Esophagus muscularis mucosa (tissue), 4 donors: ENCODE data around the gene AKR1E2. TPM values are rescaled to one million over a fixed set of nuclear protein-coding genes. Genes with fewer than 3 reads are reported as not detected.

ENCODE experiments used
- DNase-seq: peaks from one replicate; pipeline ENCODE4 v3.0.0-alpha.2; 2017; ENCODE audit errors: extremely low spot score
- H3K27ac ChIP-seq, 4 donors: fragments of 200-600 bp; sonication (generic); replicated peaks in 1 of 4; 1 replicate in 3 of 4; 2 replicates in 1 of 4; pipeline ENCODE4 v1.5.1; 2016 to 2019; ENCODE audit warnings: mild to moderate bottlenecking in 1 of 4
- H3K27me3 ChIP-seq, 4 donors: fragments of 200-600 bp; sonication (generic); one replicate each; pipeline versions ENCODE4 v1.5.1 to v1.6.0; 2016 to 2019
- H3K36me3 ChIP-seq, 4 donors: fragments of 200-600 bp; sonication (generic); one replicate each; pipeline ENCODE4 v1.5.1; 2016 to 2019
- H3K4me1 ChIP-seq, 4 donors: fragments of 200-600 bp; sonication (generic); one replicate each; pipeline ENCODE4 v1.5.1; 2016 to 2019
- H3K4me3 ChIP-seq, 4 donors: fragments of 200-600 bp; sonication (generic); 1 replicate in 2 of 4; 2 replicates in 2 of 4; pipeline ENCODE4 v1.5.1; 2016 to 2019; ENCODE audit warnings: mild to moderate bottlenecking in 4 of 4, moderate library complexity in 1 of 4
- H3K9me3 ChIP-seq, 4 donors: fragments of 200-600 bp; sonication (generic); 1 replicate in 3 of 4; 2 replicates in 1 of 4; pipeline ENCODE4 v1.5.1; 2016 to 2019
- EP300 ChIP-seq: sonication (generic); formaldehyde crosslinking; IDR thresholded peaks from one replicate; pipeline ENCODE4 v1.6.1; 2017; ENCODE audit warnings: antibody characterized with exemption
- POLR2A ChIP-seq: fragments of 450-650 bp; IDR thresholded peaks from one replicate; pipeline ENCODE4 v1.6.1; 2017; ENCODE audit warnings: antibody characterized with exemption, moderate library complexity, mild to moderate bottlenecking, low read depth
- POLR2AphosphoS5 ChIP-seq, 2 donors: sonication (generic); formaldehyde crosslinking; IDR thresholded peaks; one replicate each; pipeline ENCODE4 v1.6.1; 2017; ENCODE audit warnings: antibody characterized with exemption in 2 of 2
- WGBS: methylation state at CpG from one replicate; pipeline ENCODE4 v1.1.5; 2018; 5-methylcytosine and 5-hydroxymethylcytosine counted together
- intact Hi-C: fragments of 100-400 bp; cut with DNase I; formaldehyde crosslinking; loops from one replicate; pipeline ENCODE4 v1.15.1; 2023
- total RNA-seq, 4 donors: library from RNA; depleted of rRNA; stranded (reverse); fragments of >200 nt; gene quantifications; one replicate each; pipeline versions ENCODE4 v1.1.0 to v1.2.1, GENCODE V29; 2016
- TF ChIP-seq, protein P1 (sequence below), 3 experiments: fragments of 200-600 bp in 2 of 3; fragments of 450-650 bp in 1 of 3; sonication (generic) in 2 of 3; IDR thresholded peaks; one replicate each; pipeline ENCODE4 v1.5.1; 2017 to 2019; ENCODE audit warnings: antibody characterized with exemption in 3 of 3, mild to moderate bottlenecking in 2 of 3, moderate library complexity in 1 of 3

Gene AKR1E2
- total RNA-seq, 4 donors from 2014 or later = 16.5 to 21.0 (median 18.0) TPM

DNA sequence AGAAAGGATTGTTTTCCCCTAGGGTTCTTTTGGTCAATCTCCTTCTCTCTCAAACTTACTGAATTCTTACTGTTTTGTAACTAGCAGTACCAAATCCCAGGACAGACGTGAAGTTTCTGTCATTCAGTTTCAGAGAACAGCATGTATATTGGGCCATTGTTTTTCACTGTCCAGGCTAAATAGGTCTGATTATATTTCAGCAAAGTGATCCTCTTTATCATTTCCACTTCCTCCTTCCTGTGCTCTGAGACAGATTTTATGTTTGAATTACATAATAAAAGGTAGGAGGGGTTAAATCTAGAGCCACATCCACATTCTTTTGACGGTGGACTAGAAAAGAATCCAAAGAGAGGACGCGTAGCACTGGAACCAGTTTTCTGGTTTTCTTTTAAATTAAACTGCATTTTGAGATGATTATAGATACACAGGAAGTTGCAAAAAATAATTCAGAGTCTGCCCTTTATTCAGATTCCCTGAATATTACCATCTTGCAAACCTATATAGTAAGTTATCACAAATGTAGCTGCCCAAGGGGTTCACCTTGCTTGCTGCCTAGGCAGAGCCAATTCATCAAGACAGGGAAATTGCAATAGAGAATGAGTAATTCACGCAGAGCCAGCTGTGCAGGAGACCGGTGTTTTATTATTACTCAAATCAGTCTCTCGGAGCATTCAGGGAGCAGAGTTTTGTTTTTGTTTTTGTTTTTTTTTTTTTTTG is 40.1 kb downstream of the AKR1E2 start:
- no peak overlapping the region for H3K27ac ChIP-seq
- H3K4me3 ChIP-seq = no peak overlapping the region
- TF ChIP-seq POLR2AphosphoS5 (IDR thresholded peaks at IDR 0.05) = no peak
- no peak for TF ChIP-seq POLR2A
- TF ChIP-seq EP300 = no peak
- TF ChIP-seq, protein P1, sequence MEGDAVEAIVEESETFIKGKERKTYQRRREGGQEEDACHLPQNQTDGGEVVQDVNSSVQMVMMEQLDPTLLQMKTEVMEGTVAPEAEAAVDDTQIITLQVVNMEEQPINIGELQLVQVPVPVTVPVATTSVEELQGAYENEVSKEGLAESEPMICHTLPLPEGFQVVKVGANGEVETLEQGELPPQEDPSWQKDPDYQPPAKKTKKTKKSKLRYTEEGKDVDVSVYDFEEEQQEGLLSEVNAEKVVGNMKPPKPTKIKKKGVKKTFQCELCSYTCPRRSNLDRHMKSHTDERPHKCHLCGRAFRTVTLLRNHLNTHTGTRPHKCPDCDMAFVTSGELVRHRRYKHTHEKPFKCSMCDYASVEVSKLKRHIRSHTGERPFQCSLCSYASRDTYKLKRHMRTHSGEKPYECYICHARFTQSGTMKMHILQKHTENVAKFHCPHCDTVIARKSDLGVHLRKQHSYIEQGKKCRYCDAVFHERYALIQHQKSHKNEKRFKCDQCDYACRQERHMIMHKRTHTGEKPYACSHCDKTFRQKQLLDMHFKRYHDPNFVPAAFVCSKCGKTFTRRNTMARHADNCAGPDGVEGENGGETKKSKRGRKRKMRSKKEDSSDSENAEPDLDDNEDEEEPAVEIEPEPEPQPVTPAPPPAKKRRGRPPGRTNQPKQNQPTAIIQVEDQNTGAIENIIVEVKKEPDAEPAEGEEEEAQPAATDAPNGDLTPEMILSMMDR (IDR thresholded peaks at IDR 0.05) = no peak
- no peaks in the 10 kb centered on the region for H3K4me1 ChIP-seq
- WGBS = 80% methylated on average over 7 of the region's 7 CpGs
- H3K27me3 ChIP-seq = no peaks in the 10 kb centered on the region
- H3K9me3 ChIP-seq = no peaks in the 10 kb centered on the region
- H3K36me3 ChIP-seq = no peaks in the 10 kb centered on the region
- intact Hi-C loops = no loop called here
- no peak for DNase-seq

DNA sequence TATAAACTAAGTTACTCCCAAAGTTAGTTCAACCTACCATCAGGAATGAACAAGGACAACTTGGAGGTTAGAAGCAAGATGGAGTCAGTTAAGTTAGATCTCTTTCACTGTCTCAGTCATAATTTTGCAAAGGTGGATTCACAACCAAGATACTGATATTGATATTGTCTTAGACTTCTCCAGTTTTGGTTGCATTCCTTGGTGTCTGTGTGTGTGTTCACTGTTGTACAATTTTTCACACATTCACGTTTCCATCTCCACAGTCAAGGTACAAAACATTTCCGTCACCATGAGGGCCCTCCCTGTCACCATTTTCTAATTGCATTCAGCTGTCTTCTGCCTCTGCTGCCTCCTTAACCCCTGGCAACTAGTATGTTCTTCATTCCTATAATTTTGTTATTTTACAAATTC is 41.1 kb downstream of the AKR1E2 start:
- Histone ChIP-seq H3K4me1 (no peaks in the 10 kb centered on the region), H3K4me3 (no peak overlapping the region), H3K27me3 (no peaks in the 10 kb centered on the region), H3K9me3 (no peaks in the 10 kb centered on the region), H3K36me3 (no peaks in the 10 kb centered on the region), H3K27ac (no peak overlapping the region)
- DNase-seq = no peak
- no peak for TF ChIP-seq POLR2A
- TF ChIP-seq EP300 = no peak
- TF ChIP-seq POLR2AphosphoS5 (IDR thresholded peaks at IDR 0.05) = no peak
- TF ChIP-seq, protein P1 (IDR thresholded peaks at IDR 0.05) = no peak
- 92% methylated on average over 2 of the region's 2 CpGs for WGBS
- intact Hi-C loops = no loop called here

DNA sequence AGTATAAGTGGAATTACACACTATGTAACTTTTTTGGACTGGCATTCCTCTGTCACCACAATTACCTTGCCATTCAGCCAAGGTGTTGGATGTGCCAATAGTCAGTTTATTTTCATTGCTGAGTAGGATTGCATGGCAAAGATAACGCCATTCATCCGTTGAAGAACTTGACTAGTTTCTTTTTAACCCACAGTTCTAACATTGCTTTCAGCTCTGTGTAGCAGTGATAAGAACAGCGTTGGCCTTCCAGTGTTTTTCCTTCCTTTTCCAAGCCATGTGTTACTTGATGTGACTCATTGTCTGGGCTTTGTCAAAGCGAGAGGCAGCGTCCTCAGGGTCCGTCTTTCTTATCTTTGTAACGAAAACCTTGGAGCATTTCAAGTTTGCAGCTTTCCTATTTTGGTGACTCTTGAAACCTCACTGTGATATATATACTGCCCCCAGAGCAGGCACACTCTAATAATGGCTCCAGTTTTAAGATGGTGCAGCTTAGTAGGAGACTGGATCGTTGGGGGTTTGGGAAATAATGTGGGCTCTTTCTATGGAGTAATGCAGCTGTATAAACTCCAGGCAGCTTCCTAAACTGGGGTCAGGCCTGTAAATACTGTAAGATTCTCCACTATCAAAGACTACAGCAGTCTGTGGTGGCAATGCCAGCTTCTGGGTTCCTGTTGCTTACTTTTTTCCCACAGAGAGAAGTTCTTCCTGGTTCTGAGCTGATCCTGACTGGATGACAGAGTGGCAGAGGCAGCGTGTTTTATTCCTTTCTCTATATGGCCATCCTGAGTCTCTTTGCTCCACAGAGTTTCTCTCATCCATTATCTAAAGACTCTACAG is 41.7 kb downstream of the AKR1E2 start:
- Histone ChIP-seq H3K27me3 (no peaks in the 10 kb centered on the region), H3K27ac (no peak overlapping the region), H3K4me1 (no peaks in the 10 kb centered on the region), H3K9me3 (no peaks in the 10 kb centered on the region), H3K4me3 (no peak overlapping the region), H3K36me3 (no peaks in the 10 kb centered on the region)
- DNase-seq = peak; percentile 50
- TF ChIP-seq POLR2AphosphoS5 (IDR thresholded peaks at IDR 0.05) = no peak
- no peak for TF ChIP-seq POLR2A
- TF ChIP-seq EP300 = no peak
- TF ChIP-seq, protein P1 (IDR thresholded peaks at IDR 0.05) = no peak
- intact Hi-C loops = no loop called here
- 76% methylated on average over 9 of the region's 9 CpGs for WGBS

DNA sequence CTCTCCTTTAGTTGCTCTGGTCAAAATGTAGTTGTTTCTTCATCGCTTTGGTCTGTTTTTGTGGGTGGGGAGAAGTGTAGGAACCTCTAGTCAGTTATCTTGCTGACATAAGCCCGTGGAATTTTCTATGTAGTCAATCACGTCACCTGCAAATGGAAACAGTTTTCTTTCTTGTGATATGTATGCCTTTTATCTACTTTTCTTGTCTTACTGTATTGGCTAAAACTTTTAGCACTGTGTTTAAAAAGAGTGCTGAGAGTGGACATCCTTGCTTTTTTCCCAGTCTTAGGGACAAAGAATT is 42.3 kb downstream of the AKR1E2 start:
- intact Hi-C loops = no loop called here
- H3K4me1 ChIP-seq = no peaks in the 10 kb centered on the region
- no peak overlapping the region for H3K27ac ChIP-seq
- TF ChIP-seq, protein P1 (IDR thresholded peaks at IDR 0.05) = no peak
- H3K4me3 ChIP-seq = no peak overlapping the region
- no peaks in the 10 kb centered on the region for H3K27me3 ChIP-seq
- 94% methylated on average over 3 of the region's 3 CpGs for WGBS
- H3K36me3 ChIP-seq = no peaks in the 10 kb centered on the region
- DNase-seq = no peak
- no peaks in the 10 kb centered on the region for H3K9me3 ChIP-seq
